ENCODE measurements around the gene ZNF513.

The ZNF513 gene

GRCh38 chr2:27379836-27380625 lies 503 bp downstream of the ZNF513 start:
- peak; percentile 58 for DNase-seq

DNA sequence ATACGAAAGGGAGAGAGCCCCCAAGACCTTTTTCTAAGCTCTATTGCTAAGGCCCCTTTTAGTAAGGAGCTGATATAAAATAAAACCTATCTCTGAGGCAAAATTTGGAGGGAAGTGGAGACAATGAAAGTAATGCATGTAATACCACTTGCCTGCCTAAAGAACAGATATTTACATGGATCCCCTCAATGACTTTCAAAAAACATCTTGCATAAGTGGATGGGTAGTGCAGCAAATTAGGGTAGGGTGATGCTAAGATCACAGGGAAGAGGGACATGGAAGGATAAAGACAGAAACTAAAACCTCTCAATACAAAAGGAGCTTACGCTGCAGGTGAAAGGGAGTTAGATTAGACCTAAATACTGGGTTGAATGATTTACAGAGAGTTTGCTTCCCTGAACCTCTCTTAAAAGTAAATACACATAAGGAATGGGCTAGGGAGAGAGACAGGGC lies 1.1 kb downstream of the ZNF513 start:
- no peak for DNase-seq

- DNase-seq, result no peak
Measured at GRCh38 chr2:27378809-27379290, 1.7 kb downstream of the ZNF513 start.

DNA sequence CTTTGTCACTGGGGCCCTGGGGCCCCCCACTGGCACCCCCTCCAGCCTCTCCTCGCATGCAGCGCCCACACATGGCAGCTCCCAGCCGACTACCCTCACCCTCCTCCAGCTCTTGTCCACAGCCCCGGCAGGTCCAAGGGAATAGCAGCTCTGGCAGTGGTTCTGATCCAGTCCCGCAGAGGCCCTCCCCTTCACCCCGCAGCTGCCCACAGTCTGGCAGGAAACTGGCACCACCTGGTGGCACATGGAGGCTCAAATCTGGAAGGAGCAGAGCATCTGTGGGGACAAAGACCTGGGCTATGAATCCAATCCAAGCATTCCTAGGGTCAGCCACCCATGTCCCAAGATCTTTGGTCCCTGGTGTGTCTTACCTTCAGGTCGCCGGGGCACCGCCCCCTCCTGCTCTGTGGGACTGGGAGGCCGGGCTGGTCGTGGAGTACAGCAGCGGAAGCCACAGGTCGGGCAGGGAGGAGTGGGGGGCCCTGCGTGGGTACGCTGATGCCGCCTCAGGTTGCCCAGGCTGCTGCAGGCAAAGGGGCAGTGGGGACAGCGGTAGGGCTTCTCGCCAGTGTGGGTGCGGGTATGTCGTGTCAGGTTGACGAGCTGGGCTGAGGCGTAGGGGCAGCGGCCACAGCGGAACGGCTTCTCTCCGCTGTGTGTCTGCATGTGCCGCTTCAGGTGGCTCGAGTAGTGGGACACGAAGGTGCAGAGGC lies 2.3 kb downstream of the ZNF513 start:
- no peak for DNase-seq

GRCh38 chr2:27377618-27378095 lies 2.9 kb downstream of the ZNF513 start:
- DNase-seq, result no peak

DNA sequence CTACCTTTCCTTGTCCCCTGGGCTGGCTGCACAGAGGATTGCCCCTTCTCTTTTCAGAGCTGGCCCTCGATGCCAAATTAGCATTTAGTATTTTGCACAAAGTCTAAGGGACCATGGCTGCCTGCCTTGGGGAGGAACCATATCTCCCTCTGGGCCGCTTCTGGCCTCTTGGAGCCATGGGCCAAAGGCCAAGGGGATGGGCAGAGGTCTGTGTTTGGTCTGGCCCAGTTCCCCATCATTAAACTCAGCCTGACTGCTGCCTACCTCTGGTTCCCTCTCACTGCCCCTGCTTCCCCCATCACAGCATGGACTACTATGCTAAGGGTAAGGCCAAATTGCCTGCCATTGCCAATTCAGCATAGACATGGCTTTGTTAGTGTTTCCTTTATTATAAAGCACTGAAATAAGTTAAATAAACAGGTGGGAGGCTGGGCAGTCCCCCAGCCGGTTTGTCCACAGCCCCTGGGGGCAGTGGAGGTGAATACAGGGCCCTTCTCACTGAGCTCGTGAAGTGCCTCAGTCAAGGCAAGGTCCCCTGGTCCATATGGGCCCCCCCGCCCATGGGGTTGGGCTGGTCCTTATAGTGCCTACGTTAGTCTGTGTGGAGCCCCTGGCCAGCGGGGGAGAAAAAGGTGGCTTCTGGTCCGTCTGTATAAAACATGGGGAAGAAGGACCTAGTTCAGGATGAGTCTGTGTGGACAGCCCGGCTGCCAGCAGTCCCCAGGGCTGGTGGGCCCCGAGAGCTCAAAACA lies 3.5 kb downstream of the ZNF513 start:
- DNase-seq, result no peak

DNA sequence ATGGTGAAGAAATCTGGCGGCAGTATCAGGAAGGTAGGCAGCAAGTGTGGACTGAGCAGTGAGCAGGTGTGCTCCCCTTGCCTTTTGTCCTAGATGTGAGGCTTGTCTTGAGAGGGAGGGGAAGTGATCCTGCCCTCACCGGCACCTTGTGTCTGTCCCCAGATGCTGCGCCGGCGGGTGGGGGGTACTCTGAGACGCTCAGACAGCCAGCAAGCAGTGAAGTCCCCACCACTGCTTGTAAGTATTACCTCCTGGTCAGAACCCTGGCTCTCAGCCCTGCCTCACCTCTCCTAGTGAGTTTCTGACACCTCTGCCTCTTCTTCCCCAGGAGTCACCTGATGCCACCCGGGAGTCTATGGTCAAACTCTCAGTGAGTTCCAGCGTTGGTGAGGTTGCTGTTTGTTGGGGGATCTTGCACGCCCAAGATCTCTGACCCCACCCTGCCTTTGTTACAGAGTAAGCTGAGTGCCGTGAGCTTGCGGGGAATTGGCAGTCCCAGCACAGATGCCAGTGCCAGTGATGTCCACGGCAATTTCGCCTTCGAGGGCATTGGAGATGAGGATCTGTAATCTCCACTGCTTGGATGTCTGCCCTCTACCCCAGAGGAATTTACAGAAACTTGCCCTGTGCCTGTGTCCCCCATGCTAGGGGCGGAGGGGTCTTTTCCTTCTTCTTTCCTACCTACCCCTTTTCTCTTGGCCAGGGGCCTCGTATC lies 4.2 kb downstream of the ZNF513 start:
- DNase-seq, result no peak

GRCh38 chr2:27375513-27376099 lies 4.9 kb downstream of the ZNF513 start:
- DNase-seq, result no peak

- no peak for DNase-seq
Measured at GRCh38 chr2:27373567-27373966, 7.0 kb downstream of the ZNF513 start.

DNA sequence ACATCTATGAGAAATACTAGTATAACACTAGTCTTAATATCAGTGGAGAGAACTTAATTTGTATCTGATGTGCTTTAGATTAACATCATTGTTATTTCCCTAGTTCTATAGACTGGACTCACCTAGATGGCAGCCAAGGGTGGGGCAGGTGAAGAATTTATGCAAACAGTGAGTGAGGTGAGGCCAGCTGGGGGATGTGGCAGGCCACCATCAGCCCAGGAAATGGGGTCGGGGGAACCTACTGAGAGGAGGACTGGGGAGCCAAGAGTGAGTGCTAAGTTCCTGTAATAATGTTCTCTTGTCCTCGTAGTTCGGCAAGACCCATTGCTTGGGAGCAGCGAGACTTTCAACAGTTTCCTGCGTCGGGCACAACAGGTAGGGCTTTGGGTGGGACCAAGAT lies 7.6 kb downstream of the ZNF513 start:
- DNase-seq, result no peak

GRCh38 chr2:27370816-27371620 lies 9.5 kb downstream of the ZNF513 start:
- DNase-seq, result no peak

DNA sequence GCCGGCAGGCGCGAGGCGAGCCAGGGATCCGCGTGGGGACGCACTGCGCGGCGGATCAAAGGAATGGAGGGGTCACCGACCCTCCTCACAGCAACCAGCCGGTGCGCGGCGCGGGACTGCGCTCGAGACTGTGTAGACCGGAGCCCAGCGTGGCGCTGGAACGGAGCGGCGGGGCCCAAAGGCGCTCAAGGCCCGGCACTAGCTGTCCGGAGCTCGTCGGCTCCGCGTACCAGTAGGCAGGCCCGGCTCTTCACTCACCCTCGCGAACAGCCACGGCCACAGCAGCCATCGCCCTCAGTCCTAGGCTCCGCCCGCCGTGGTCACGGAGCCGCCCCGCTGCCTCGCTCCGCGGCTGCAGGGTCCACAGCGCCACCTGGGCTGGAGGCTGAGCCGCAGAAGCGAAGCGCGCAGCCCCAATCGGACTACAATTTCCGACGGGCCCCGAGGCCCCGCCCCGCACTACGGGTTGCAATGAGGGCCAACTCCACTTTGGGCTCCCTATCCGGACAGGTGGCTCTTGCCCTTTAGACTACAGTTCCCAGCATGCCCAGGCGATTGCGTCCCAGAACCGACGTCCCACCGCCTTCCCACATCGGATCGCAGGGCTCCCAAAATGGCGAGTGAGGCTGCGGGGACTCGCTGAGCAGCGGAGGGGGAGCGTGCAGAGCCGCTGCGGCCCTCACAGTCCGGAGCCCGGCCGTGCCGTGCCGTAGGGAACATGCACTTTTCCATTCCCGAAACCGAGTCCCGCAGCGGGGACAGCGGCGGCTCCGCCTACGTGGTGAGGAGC lies 10.3 kb downstream of the ZNF513 start, which contains the start of the genes EIF2B4 and SNX17:
Gene EIF2B4 (minus strand): TSS at position 313 of the 790 bp plus-strand sequence. CDS start 24 bp downstream, at position 289.
Gene SNX17 (plus strand): TSS at position 591 of the 790 bp plus-strand sequence. CDS start 128 bp downstream, at position 719.
- DNase-seq, result peak; percentile 95

DNA sequence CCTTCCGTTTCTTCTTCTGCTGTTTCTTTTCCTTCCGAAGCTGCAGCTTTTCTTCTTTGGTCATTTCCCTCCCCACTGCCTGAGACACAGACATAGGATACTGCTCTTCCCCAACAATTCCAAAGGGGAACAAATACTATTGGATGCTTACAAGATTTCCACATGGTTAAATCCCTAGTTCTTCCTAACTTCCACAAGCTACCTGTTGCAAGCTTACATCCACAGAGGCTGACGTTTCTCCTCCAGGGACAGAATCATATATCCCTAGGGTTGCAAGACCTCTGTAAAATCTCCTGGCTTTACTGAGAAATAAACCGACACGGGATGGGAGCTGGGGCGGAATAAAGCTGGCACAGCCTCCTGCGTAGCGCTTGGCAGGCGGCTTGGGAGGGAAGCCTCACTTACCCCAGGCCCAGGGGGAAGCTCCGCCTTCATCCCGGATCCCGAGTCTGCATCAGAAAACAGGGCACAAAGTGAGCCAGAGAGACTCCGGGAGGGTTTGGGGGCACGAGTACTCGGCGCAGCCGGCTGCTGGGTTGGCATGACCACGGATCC lies 11.0 kb downstream of the ZNF513 start:
- no peak for DNase-seq

DNA sequence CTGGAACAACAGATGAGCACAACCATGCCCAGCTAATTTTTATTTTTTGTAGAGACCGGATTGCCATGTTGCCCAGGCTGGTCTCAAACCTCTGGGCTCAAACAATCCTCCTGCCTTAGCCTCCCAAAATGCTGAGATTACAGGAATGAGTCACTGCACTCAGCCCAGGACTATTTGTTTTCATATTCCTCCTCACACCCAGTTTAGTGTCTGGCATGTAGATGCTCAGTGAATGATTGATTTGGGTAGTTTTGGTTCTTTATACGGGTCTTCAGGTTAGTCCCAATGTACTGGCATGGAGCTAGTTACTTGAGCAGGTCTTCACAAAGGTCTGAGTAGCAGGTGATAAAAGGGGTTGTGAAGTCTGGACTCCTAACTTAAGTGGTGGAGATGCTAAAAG lies 16.6 kb downstream of the ZNF513 start:
- no peak for DNase-seq

DNA sequence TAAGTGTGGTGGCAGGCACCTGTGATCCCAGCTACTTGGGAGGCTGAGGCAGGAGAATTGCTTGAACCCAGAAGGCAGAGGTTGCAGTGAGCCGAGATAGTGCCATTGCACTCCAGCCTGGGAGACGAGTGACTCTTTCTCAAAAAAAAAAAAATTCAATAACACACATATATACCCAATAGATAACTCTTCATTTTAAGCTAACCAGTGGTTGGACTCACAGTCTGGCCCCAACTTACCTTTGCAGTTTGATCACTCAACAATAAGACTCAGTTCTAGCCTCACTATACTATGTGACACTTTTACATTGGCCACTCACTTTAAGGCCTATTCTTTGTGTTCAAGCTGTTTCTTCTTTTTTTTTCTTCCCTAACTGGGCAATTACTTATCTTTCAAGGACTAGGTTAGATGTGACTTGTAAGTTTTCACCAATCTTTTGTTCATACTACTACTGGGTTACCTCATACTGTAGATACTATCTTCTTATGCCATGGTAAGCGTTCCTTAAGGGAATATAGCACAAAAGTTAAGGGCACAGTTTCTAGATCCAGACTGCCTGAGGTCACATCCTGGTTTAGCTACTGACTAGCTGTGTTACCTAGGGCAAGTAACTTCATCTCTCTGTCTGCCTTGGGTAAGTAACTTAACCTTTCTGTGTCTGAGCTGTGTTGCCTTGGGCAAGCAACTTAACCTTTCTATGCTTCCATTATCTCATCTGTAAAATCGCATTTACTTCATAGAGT lies 17.7 kb downstream of the ZNF513 start:
- DNase-seq, result no peak

DNA sequence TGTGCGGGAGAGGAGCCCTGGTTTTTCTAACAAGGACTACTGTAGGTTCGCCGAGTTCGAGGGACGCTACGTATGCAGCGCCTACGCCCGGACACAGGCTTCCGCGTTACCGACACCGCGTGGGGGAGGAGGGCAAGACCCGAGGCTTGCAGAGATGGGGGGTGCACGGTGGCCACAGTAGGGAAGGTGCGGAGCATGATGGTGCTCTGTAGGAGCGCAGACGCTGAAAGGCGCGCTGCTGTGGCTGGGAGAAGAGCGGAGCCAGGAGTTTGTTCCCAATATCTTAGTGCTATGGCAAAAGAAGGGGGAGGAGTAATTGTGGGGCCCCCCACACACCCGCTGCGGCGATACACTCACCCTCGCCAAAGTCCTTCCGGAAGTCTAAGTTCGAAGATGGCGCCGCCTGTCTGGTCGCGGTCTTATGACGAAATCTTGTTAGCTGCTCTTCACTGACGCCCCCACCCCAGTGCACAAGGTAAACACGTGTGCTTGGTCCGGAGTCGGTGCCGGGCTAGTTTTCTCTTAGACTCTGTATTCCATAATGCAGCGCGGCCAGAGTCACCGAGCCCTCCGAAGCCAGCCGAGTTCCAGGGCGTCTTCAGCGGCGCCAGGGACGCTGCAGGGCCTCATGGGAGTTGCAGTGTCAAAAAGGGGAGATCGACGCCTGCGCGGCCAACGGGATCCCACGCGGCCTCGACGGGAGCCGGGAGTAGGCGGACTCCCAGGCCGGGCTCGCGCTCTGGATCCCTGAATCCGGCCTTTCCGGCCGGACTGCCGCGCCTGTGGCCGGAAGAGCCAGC lies 24.0 kb downstream of the ZNF513 start, which contains the start of gene GTF3C2:
Gene GTF3C2 (minus strand): TSS at position 383 of the 800 bp plus-strand sequence. CDS start 13,210 bp downstream, outside the sequence.
- peak; percentile 99 for DNase-seq

DNA sequence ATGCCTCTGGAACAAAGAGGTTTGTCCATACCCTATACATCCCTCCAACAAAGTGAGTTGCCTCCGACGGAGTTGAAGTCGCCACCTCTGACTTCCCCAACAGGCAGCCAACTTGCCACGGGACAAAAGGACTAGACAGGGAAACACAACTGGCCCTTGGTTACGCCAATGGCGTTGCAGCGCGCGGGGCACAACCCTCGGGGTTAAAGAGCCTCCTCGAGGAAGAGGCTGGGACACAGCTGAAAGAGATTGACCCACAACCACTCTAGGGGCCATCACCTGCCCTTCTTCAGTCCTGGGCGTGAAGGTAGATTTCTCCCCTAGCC lies 24.5 kb downstream of the ZNF513 start:
- peak; percentile 53 for DNase-seq

DNA sequence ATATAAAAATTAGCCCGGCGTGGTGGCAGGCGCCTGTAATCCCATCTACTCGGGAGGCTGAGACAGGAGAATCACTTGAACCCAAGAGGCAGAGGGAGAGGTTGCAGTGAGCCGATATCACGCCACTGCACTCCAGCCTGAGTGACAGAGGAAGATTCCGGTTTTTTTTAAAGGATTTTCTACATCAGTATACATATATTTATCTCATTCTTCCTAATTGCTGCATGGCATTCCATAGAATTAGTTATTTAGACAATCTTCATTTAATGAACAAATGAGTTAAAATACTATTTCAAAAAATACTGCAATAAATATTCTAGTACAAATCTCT lies 26.0 kb downstream of the ZNF513 start:
- DNase-seq, result no peak

Data from NCI-H510A (cell line).